ENCODE measurements around the gene DDRGK1. TPM values are rescaled to one million over a fixed set of nuclear protein-coding genes. Genes with fewer than 3 reads are reported as not detected.

Gene DDRGK1
- total and polyA plus RNA-seq, 2 donors from 2014 or later, result 81.8 to 92.5 TPM

GRCh38 chr20:3231116-3231515, 26.6 kb upstream of the DDRGK1 start:
- no peak overlapping the region for H3K9ac ChIP-seq (ENCODE audit: low read length in 3 of 3)
- intact Hi-C loops (cut with DNase I), result no loop called here
- H3K4me3 ChIP-seq (ENCODE audit: low read length in 3 of 3), result no peak overlapping the region
- TF ChIP-seq CTCF (IDR thresholded peaks at IDR 0.05; ENCODE audit: borderline replicate concordance, extremely low read depth, insufficient read depth), result no peak
- H3K4me1 ChIP-seq (ENCODE audit: control insufficient read depth in 2 of 3, insufficient read depth in 2 of 3, low read depth in 1 of 3, low read length in 3 of 3), result no peaks in the 10 kb centered on the region
- H3K27ac ChIP-seq (ENCODE audit: low read depth in 2 of 2, low read length in 2 of 2), result no peak overlapping the region
- H3K27me3 ChIP-seq (ENCODE audit: control insufficient read depth, insufficient read depth, low read length), result no peaks in the 10 kb centered on the region
- DNase-seq (no peak), FAIRE-seq (no peak)
- H3K36me3 ChIP-seq (ENCODE audit: control insufficient read depth in 2 of 3, insufficient read depth in 3 of 3, low read length in 3 of 3), result no peaks in the 10 kb centered on the region
- H3K9me3 ChIP-seq (ENCODE audit: control insufficient read depth in 2 of 3, insufficient read depth in 1 of 3, low read length in 3 of 3), result no peaks in the 10 kb centered on the region

- H3K27ac ChIP-seq (ENCODE audit: low read depth in 2 of 2, low read length in 2 of 2), result no peak overlapping the region
- intact Hi-C loops (cut with DNase I), result no loop called here
- no peak for FAIRE-seq
- DNase-seq, result no peak
- H3K4me3 ChIP-seq (ENCODE audit: low read length in 3 of 3), result no peak overlapping the region
- no peak for TF ChIP-seq CTCF (IDR thresholded peaks at IDR 0.05; ENCODE audit: borderline replicate concordance, extremely low read depth, insufficient read depth)
- H3K9me3 ChIP-seq (ENCODE audit: control insufficient read depth in 2 of 3, insufficient read depth in 1 of 3, low read length in 3 of 3), result no peaks in the 10 kb centered on the region
- H3K9ac ChIP-seq (ENCODE audit: low read length in 3 of 3), result no peak overlapping the region
- no peaks in the 10 kb centered on the region for H3K27me3 ChIP-seq (ENCODE audit: control insufficient read depth, insufficient read depth, low read length)
- no peaks in the 10 kb centered on the region for H3K4me1 ChIP-seq (ENCODE audit: control insufficient read depth in 2 of 3, insufficient read depth in 2 of 3, low read depth in 1 of 3, low read length in 3 of 3)
- no peaks in the 10 kb centered on the region for H3K36me3 ChIP-seq (ENCODE audit: control insufficient read depth in 2 of 3, insufficient read depth in 3 of 3, low read length in 3 of 3)
Measured at GRCh38 chr20:3229798-3230197, 25.3 kb upstream of the DDRGK1 start.

- Histone ChIP-seq H3K27me3 (ENCODE audit: control insufficient read depth, insufficient read depth, low read length) (no peaks in the 10 kb centered on the region), H3K27ac (ENCODE audit: low read depth in 2 of 2, low read length in 2 of 2) (no peak overlapping the region), H3K4me1 (ENCODE audit: control insufficient read depth in 2 of 3, insufficient read depth in 2 of 3, low read depth in 1 of 3, low read length in 3 of 3) (no peaks in the 10 kb centered on the region), H3K9ac (ENCODE audit: low read length in 3 of 3) (no peak overlapping the region), H3K36me3 (ENCODE audit: control insufficient read depth in 2 of 3, insufficient read depth in 3 of 3, low read length in 3 of 3) (no peaks in the 10 kb centered on the region), H3K4me3 (ENCODE audit: low read length in 3 of 3) (no peak overlapping the region), H3K9me3 (ENCODE audit: control insufficient read depth in 2 of 3, insufficient read depth in 1 of 3, low read length in 3 of 3) (no peaks in the 10 kb centered on the region)
- intact Hi-C loops (cut with DNase I), result no loop called here
- DNase-seq, result no peak
- TF ChIP-seq CTCF (IDR thresholded peaks at IDR 0.05; ENCODE audit: borderline replicate concordance, extremely low read depth, insufficient read depth), result no peak
- FAIRE-seq, result no peak
Measured at GRCh38 chr20:3229158-3229557, 24.7 kb upstream of the DDRGK1 start.

GRCh38 chr20:3228750-3229032, 24.2 kb upstream of the DDRGK1 start:
- no peaks in the 10 kb centered on the region for H3K4me1 ChIP-seq (ENCODE audit: control insufficient read depth in 2 of 3, insufficient read depth in 2 of 3, low read depth in 1 of 3, low read length in 3 of 3)
- TF ChIP-seq CTCF (IDR thresholded peaks at IDR 0.05; ENCODE audit: borderline replicate concordance, extremely low read depth, insufficient read depth), result no peak
- H3K4me3 ChIP-seq (ENCODE audit: low read length in 3 of 3), result no peak overlapping the region
- no peak overlapping the region for H3K9ac ChIP-seq (ENCODE audit: low read length in 3 of 3)
- H3K27me3 ChIP-seq (ENCODE audit: control insufficient read depth, insufficient read depth, low read length), result no peaks in the 10 kb centered on the region
- H3K27ac ChIP-seq (ENCODE audit: low read depth in 2 of 2, low read length in 2 of 2), result no peak overlapping the region
- H3K9me3 ChIP-seq (ENCODE audit: control insufficient read depth in 2 of 3, insufficient read depth in 1 of 3, low read length in 3 of 3), result no peaks in the 10 kb centered on the region
- FAIRE-seq (no peak), DNase-seq (no peak)
- intact Hi-C loops (cut with DNase I), result no loop called here
- no peaks in the 10 kb centered on the region for H3K36me3 ChIP-seq (ENCODE audit: control insufficient read depth in 2 of 3, insufficient read depth in 3 of 3, low read length in 3 of 3)

Data from kidney (tissue), 14 donors.